ENCODE results near the gene XKR8. TPM values are rescaled to one million over a fixed set of nuclear protein-coding genes. Genes with fewer than 3 reads are reported as not detected.

XKR8 gene
- total RNA-seq, 2 donors from 2014 or later: 7.1 to 9.6 TPM

DNA sequence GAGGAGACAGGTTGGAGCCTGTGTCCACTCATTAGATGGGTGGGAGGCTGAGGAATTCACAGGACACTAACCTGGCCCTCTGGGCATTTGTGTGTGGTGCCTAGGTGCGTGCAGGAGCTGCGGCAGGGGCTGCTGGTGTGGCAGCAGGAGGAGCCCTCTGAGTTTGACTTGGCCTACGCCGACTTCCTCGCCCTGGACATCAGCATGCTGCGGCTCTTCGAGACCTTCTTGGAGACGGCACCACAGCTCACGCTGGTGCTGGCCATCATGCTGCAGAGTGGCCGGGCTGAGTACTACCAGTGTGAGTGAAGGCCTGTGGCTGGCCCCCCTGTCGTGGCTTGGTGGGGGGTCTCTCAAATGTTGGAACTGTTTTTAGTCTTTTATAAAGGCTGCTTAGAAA, 3.6 kb downstream of the XKR8 start:
- Mint-ChIP-seq H3K4me1 (ENCODE audit: low read depth in 2 of 2) (peaks cover 15 to 26% of the 10 kb centered on the region in 2 donors), H3K4me3 (no peak overlapping the region), H3K9me3 (no peaks in the 10 kb centered on the region), H3K27ac (peak overlapping the region in 1 of 2 donors; percentile 68), H3K36me3 (peaks cover 5% of the 10 kb centered on the region), H3K27me3 (no peaks in the 10 kb centered on the region)
- no peak for ATAC-seq
- no peak for DNase-seq (ENCODE audit: low spot score)

DNA sequence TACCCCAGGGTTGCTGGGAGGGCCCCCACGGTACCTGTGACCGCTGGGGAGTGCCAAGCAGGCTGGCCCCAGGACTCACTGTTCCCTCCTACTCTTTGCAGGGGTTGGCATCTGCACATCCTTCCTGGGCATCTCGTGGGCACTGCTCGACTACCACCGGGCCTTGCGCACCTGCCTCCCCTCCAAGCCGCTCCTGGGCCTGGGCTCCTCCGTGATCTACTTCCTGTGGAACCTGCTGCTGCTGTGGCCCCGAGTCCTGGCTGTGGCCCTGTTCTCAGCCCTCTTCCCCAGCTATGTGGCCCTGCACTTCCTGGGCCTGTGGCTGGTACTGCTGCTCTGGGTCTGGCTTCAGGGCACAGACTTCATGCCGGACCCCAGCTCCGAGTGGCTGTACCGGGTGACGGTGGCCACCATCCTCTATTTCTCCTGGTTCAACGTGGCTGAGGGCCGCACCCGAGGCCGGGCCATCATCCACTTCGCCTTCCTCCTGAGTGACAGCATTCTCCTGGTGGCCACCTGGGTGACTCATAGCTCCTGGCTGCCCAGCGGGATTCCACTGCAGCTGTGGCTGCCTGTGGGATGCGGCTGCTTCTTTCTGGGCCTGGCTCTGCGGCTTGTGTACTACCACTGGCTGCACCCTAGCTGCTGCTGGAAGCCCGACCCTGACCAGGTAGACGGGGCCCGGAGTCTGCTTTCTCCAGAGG, 6.8 kb downstream of the XKR8 start:
- no peak overlapping the region for H3K4me3 Mint-ChIP-seq
- no peaks in the 10 kb centered on the region for H3K27me3 Mint-ChIP-seq
- peaks cover 13 to 20% of the 10 kb centered on the region in 2 donors for H3K4me1 Mint-ChIP-seq (ENCODE audit: low read depth in 2 of 2)
- H3K27ac Mint-ChIP-seq: peak overlapping the region in 1 of 2 donors; percentile 47
- ATAC-seq (no peak), DNase-seq (ENCODE audit: low spot score) (no peak)
- no peaks in the 10 kb centered on the region for H3K9me3 Mint-ChIP-seq
- H3K36me3 Mint-ChIP-seq: peaks cover 8% of the 10 kb centered on the region

DNA sequence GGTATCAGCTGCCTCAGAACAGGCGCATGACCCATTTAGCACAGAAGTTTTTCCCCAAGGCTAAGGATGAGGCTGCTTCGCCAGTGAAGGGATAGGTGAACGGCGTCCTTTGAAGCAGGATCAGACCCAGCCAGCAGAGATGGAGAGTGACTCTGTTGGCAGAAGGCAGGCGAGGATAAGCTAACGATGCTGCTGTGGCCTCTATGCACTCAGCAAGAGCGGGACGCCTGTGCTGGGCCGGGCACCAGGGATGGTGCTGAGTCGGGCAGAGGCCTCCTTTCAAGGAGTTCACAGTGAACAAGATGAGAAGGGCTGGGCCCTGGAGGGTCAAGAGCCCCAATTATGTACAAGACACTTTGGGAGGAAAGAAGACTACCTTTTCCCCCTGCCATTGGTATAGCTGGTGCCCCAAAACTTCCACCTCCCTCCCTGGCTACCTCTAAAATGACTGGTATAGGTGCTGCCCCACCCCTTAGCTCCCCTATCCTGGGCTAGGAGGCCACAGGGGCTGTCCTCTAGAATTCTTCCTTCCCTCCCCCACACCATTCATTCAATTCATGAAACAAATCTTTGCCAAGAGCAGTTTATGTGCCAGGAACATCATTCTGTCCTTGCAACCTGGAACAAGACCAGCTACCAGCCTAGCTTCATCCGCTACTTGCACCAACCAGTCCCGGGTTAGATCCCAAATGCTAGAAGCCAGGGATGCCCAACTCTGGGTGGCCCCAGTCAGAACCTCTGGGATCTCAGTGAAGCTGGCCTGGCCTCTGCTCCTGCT, 7.5 kb downstream of the XKR8 start:
- Mint-ChIP-seq H3K27me3 (no peaks in the 10 kb centered on the region), H3K36me3 (peaks cover 8% of the 10 kb centered on the region), H3K27ac (peak overlapping the region; percentile 47 to 72), H3K9me3 (no peaks in the 10 kb centered on the region), H3K4me1 (ENCODE audit: low read depth in 2 of 2) (peaks cover 8 to 17% of the 10 kb centered on the region in 2 donors), H3K4me3 (no peak overlapping the region)
- DNase-seq (ENCODE audit: low spot score): no peak
- no peak for ATAC-seq

DNA sequence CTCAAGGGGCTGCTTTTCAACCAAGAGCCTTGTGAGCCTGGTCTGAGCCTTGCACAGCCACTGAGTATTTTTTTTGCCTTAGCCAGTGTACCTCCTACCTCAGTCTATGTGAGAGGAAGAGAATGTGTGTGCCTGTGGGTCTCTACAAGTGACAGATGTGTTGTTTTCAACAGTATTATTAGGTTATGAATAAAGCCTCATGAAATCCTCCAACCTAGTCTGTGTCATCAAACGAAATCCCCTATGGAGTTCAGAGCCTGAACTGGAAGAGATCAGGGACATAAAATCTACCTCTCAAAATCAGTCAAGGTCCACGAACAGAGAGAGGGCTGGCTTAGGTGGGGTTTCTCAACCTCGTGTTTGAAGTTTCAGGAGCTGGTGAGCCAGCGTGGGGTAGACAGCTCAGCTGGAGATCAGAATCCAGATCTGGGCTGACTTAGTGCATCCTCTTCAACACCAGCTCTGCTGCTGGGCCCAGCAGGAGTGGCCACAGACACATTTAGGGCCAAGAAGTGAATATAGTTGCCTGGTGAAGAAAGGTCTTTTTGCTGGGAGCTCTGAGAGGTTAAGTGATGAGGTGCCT, 8.2 kb downstream of the XKR8 start:
- peaks cover 8% of the 10 kb centered on the region for H3K36me3 Mint-ChIP-seq
- peak overlapping the region; percentile 45 to 72 for H3K27ac Mint-ChIP-seq
- peaks cover 8 to 17% of the 10 kb centered on the region in 2 donors for H3K4me1 Mint-ChIP-seq (ENCODE audit: low read depth in 2 of 2)
- H3K27me3 Mint-ChIP-seq: no peaks in the 10 kb centered on the region
- DNase-seq (ENCODE audit: low spot score) (no peak), ATAC-seq (no peak)
- H3K9me3 Mint-ChIP-seq: no peaks in the 10 kb centered on the region
- H3K4me3 Mint-ChIP-seq: no peak overlapping the region

DNA sequence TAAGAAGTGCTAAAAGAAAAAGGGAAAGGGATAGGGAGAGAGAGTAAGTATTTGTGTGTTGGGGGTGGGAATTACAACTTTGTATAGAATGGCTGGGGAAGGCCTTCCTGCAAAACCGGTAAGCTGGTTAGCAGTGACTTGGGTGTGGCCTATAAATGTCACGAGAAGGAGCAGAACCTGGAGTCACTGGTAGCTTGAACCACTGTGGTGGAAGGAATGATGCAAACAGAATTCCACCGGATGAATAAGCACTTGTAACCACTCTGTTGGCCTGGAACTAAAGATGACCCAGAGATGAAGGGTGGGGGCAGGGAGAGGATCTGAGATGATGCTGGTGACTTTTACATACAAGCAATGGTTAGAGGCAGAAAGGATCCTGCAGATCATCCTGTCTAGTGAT, 8.9 kb downstream of the XKR8 start:
- H3K9me3 Mint-ChIP-seq: no peaks in the 10 kb centered on the region
- peaks cover 8 to 12% of the 10 kb centered on the region in 2 donors for H3K4me1 Mint-ChIP-seq (ENCODE audit: low read depth in 2 of 2)
- H3K27me3 Mint-ChIP-seq: no peaks in the 10 kb centered on the region
- peaks cover 8% of the 10 kb centered on the region for H3K36me3 Mint-ChIP-seq
- peak overlapping the region; percentile 45 to 72 for H3K27ac Mint-ChIP-seq
- no peak overlapping the region for H3K4me3 Mint-ChIP-seq
- DNase-seq (ENCODE audit: low spot score) (no peak), ATAC-seq (no peak)

DNA sequence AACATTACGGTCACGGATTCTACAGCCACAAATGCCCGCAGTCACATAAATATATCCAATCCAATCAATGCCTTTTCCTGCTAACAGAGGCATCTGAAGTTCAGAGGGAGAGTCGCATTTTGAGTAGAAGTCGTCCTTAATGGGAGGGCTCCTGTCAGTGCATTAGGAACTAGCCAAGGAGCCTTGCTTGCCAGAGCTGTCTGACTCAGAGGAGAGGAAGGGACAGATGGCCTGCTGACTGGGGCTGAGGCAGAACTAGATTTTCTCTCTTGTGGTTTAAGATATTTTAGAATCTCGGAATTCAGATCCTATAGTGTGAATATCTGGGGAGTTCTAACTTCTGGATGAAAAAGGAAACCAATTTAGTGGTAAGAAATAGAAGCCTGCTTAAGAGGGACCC, 10.6 kb downstream of the XKR8 start:
- DNase-seq (ENCODE audit: low spot score) (no peak), ATAC-seq (no peak)
- H3K4me1 Mint-ChIP-seq (ENCODE audit: low read depth in 2 of 2): peaks cover 6 to 8% of the 10 kb centered on the region in 2 donors
- H3K27ac Mint-ChIP-seq: peak overlapping the region in 1 of 2 donors; percentile 32
- H3K4me3 Mint-ChIP-seq: no peak overlapping the region
- H3K36me3 Mint-ChIP-seq: peaks cover 8% of the 10 kb centered on the region
- H3K9me3 Mint-ChIP-seq: no peaks in the 10 kb centered on the region
- no peaks in the 10 kb centered on the region for H3K27me3 Mint-ChIP-seq

DNA sequence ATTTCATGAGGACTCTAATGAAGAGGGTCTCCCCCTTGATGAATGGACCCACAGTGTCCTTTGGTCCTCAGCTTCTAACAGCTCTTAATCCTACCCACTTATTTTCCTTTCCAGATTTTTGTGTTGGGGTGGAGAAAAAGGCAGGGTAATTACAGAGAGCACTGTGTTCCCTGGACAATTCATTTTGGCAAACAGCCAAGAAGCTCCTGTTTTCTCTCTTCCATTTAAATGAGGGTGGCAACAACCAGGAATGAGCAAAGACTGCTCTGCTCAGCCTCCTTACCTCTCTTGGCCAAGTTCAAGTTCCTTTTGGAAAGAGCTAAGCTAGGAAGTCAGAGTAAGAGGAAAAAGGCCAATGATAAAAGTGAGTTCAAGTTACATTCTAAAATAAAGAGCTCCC, 11.9 kb downstream of the XKR8 start:
- ATAC-seq: no peak
- Mint-ChIP-seq H3K36me3 (peaks cover 8% of the 10 kb centered on the region), H3K9me3 (no peaks in the 10 kb centered on the region), H3K27me3 (no peaks in the 10 kb centered on the region), H3K4me1 (ENCODE audit: low read depth in 2 of 2) (peaks cover 6 to 8% of the 10 kb centered on the region in 2 donors), H3K27ac (no peak overlapping the region), H3K4me3 (no peak overlapping the region)
- DNase-seq (ENCODE audit: low spot score): no peak

DNA sequence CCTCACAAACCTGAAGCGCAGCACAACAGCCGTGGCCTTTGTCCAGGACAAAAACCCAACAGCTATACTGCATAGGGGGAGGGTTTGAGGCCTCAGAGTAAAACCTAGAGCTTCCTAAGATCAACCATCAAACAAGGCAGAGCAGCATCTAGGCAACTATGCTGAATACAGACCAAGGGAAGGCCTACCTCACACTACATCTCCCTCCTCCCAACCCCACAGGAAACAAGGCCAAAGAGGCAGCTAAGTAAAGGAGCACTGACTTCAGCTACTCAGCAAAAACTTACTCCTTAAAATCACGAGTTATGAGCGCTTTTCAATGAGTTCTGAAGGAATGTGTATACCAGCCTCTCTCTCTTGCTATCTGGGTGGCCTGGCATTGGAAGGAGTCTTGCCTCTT, 12.4 kb downstream of the XKR8 start:
- Mint-ChIP-seq H3K9me3 (no peaks in the 10 kb centered on the region), H3K27me3 (no peaks in the 10 kb centered on the region), H3K4me1 (ENCODE audit: low read depth in 2 of 2) (peaks cover 6 to 8% of the 10 kb centered on the region in 2 donors), H3K36me3 (peaks cover 11% of the 10 kb centered on the region), H3K27ac (no peak overlapping the region), H3K4me3 (no peak overlapping the region)
- ATAC-seq (no peak), DNase-seq (ENCODE audit: low spot score) (no peak)

DNA sequence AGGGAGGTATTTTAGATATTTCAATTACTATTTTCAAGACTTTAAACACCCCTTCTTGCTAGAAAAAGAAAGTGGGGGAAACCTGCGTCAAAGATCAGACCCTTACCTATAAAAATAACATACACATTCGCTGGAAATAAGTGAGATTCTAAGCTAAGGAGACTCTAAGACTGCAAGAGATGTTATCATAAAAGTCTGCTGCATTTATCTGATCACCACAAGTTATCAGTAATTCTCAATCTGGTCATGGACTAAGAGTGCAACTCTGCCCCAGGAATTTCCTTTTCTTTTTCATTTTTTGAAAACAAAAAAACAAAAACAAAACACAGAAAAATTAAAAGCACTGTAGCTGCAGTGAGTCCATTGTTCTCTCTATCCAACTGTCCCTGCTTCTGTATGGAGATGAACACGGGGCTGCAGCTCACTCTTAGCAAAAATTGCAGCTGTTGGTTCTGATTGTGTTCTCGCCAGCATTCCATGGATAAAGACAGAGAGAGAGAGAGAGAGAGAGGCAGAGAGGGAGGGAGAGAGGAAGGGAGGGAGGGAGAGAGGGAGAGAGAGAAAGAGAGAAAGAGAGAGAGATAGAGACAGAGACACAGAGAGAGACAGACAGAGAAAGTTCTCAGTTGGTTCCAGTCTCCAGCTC, 14.1 kb downstream of the XKR8 start:
- no peak for DNase-seq (ENCODE audit: low spot score)
- H3K36me3 Mint-ChIP-seq: peaks cover 5% of the 10 kb centered on the region
- peak overlapping the region in 1 of 2 donors; percentile 63 for H3K27ac Mint-ChIP-seq
- ATAC-seq: no peak
- no peaks in the 10 kb centered on the region for H3K27me3 Mint-ChIP-seq
- H3K4me1 Mint-ChIP-seq (ENCODE audit: low read depth in 2 of 2): no peaks in the 10 kb centered on the region
- no peaks in the 10 kb centered on the region for H3K9me3 Mint-ChIP-seq
- no peak overlapping the region for H3K4me3 Mint-ChIP-seq

DNA sequence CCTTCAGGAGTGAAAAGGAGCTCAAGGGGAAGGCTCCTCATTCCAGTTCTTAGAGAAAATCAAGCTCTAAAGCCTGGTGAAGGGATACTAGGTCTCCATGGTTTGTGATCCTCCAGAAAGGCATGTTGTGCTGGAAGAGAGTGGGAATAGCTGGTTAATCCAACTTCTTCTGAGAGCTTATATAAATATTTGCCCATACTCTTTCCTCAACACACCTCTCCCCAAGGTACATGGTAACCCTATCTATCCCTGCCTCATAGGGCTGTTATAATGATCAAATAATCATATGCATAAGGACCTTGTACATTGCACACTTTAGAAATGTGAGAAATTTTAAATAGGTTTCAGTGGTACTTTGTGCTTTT, 14.6 kb downstream of the XKR8 start:
- Mint-ChIP-seq H3K4me3 (no peak overlapping the region), H3K4me1 (ENCODE audit: low read depth in 2 of 2) (no peaks in the 10 kb centered on the region), H3K9me3 (no peaks in the 10 kb centered on the region), H3K27me3 (no peaks in the 10 kb centered on the region), H3K27ac (peak overlapping the region in 1 of 2 donors; percentile 63), H3K36me3 (peaks cover 5% of the 10 kb centered on the region)
- ATAC-seq: no peak
- no peak for DNase-seq (ENCODE audit: low spot score)

DNA sequence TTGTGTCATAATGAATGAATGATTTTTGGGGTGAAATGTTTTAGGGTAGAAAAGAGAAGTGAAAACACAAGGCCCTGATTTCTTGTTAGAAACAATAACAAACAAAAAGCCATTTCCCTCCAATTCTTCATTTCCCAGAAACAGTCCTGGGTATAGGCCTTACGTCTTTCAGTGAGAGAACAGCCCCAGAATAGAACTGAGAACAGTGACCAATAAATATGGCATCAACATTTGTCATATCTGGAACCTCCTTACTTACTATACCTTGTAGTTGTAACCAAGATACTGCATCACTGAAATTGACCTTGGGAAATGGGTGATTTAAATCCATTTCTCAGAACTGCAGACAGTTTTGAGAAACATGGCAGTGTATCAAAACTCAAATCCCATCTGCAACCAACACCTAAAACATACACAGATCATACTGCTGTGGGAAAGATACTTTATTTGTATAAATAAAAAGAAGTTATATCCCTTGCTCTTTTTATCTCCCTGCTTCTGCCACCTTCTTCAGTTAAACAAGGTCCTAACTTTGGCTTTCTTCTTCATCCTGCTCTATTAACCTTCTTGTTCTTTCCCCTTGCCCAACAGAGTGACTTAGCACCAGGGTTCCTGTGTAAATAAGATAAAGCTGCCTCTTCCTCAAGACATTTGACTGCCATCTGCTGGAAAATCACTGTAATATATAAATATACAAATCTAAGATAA, 19.5 kb downstream of the XKR8 start:
- DNase-seq (ENCODE audit: low spot score) (no peak), ATAC-seq (peak in 1 of 2 donors; percentile 71)
- Mint-ChIP-seq H3K4me1 (ENCODE audit: low read depth in 2 of 2) (no peaks in the 10 kb centered on the region), H3K9me3 (no peaks in the 10 kb centered on the region), H3K27me3 (no peaks in the 10 kb centered on the region), H3K36me3 (peaks cover 5% of the 10 kb centered on the region), H3K27ac (no peak overlapping the region), H3K4me3 (no peak overlapping the region)

DNA sequence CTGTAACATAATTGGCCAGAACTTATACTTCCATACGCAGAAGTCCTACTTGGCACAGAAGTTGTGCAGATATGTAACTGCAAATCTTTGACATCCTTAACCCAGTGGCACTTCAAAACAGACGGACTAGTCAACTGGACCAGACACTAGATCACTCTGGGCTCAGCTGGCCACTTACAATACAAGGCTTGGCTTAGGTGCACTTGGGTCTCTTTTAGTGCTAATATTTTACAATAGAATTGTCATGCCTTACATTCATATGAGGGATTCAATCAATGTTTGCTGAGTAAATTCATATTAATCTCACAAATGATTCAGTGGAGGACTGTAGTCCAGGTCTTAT, 20.1 kb downstream of the XKR8 start:
- DNase-seq (ENCODE audit: low spot score): no peak
- no peak overlapping the region for H3K4me3 Mint-ChIP-seq
- peak in 1 of 2 donors; percentile 6 for ATAC-seq
- no peaks in the 10 kb centered on the region for H3K27me3 Mint-ChIP-seq
- no peak overlapping the region for H3K27ac Mint-ChIP-seq
- H3K4me1 Mint-ChIP-seq (ENCODE audit: low read depth in 2 of 2): no peaks in the 10 kb centered on the region
- H3K36me3 Mint-ChIP-seq: peaks cover 7% of the 10 kb centered on the region
- H3K9me3 Mint-ChIP-seq: no peaks in the 10 kb centered on the region

DNA sequence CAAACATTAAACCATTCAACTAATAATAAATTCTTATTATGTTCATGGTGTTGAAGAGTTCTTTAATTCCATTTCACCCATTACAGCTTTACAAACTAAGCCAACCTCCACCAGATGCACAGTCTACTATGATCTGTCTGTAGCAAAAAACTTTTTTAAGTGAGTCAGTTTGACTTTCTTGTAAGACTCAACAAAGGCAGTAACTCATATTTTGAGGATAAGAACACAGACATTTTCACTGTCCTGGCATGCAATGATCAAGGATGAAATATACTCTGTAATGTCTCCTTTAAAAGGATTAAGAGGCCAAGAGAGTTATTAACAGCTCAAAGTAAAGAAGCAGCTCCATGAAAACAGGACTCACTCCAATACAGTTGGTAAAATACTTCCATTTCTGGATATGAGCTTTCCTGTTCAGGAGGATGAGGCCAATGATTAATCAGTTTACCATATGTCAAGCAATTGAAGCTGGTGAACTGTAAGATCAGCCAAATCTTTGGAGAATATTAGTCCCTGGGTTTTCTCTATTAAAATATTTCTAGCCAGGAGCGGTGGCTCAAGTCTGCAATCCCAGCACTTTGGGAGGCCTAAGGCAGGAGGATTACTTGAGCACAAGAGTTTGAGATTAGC, 20.6 kb downstream of the XKR8 start:
- DNase-seq (ENCODE audit: low spot score): no peak
- ATAC-seq: no peak
- Mint-ChIP-seq H3K27me3 (no peaks in the 10 kb centered on the region), H3K27ac (peak overlapping the region in 1 of 2 donors; percentile 39), H3K36me3 (peaks cover 11% of the 10 kb centered on the region), H3K9me3 (no peaks in the 10 kb centered on the region), H3K4me3 (no peak overlapping the region), H3K4me1 (ENCODE audit: low read depth in 2 of 2) (no peaks in the 10 kb centered on the region)

Data from natural killer cell treated with Interleukin-12 subunit alpha and Interleukin-12 subunit beta and Interleukin-15 and Interleukin-18, amount 100 ng/mL, for 72 hours (primary cell).